GM23248 (cell line): ENCODE measurements around the gene GSDME. TPM values are rescaled to one million over a fixed set of nuclear protein-coding genes. Genes with fewer than 3 reads are reported as not detected.
A peak's percentile ranks its signal among the peaks of the same experiment; 100 is the strongest.

Experiments
- DNase-seq: peaks from one replicate; pipeline ENCODE4 v3.0.0-alpha.2; 2015
- H2AFZ ChIP-seq: fragments of 200-600 bp; sonication (generic); 2 replicates; pipeline ENCODE4 v1.6.1; 2016; ENCODE audit warnings: antibody characterized with exemption
- H3F3A ChIP-seq: fragments of 200-600 bp; sonication (generic); 2 replicates; pipeline ENCODE4 v1.6.1; 2016; ENCODE audit warnings: mild to moderate bottlenecking, antibody characterized with exemption, mixed run types; ENCODE audit not compliant: insufficient read depth
- H3K27ac ChIP-seq: fragments of 200-600 bp; sonication (generic); 2 replicates; pipeline ENCODE4 v1.5.1; 2016; ENCODE audit warnings: mild to moderate bottlenecking
- H3K27me3 ChIP-seq: fragments of 200-600 bp; sonication (generic); replicated peaks from 2 replicates; pipeline ENCODE4 v1.6.1; 2016; ENCODE audit warnings: mild to moderate bottlenecking; ENCODE audit not compliant: insufficient read depth
- H3K36me3 ChIP-seq: fragments of 200-600 bp; sonication (generic); 2 replicates; pipeline ENCODE4 v1.6.1; 2016; ENCODE audit warnings: low read depth, mild to moderate bottlenecking
- H3K4me1 ChIP-seq: fragments of 200-600 bp; sonication (generic); 2 replicates; pipeline ENCODE4 v1.6.1; 2016; ENCODE audit warnings: mild to moderate bottlenecking; ENCODE audit not compliant: insufficient read depth
- H3K4me2 ChIP-seq: fragments of 200-600 bp; sonication (generic); one replicate; pipeline ENCODE4 v1.6.1; 2016; ENCODE audit warnings: mild to moderate bottlenecking; ENCODE audit not compliant: unreplicated experiment
- H3K4me3 ChIP-seq: fragments of 200-600 bp; sonication (generic); 2 replicates; pipeline ENCODE4 v1.5.1; 2016; ENCODE audit warnings: mild to moderate bottlenecking
- H3K79me2 ChIP-seq: fragments of 200-600 bp; sonication (generic); 2 replicates; pipeline ENCODE4 v1.6.1; 2016; ENCODE audit warnings: mild to moderate bottlenecking; ENCODE audit not compliant: insufficient read depth
- H3K9ac ChIP-seq: fragments of 200-600 bp; sonication (generic); 2 replicates; pipeline ENCODE4 v1.6.1; 2016; ENCODE audit warnings: mild to moderate bottlenecking
- H3K9me2 ChIP-seq: fragments of 200-600 bp; sonication (generic); 2 replicates; pipeline ENCODE4 v1.6.1; 2016; ENCODE audit warnings: mixed run types, mild to moderate bottlenecking, moderate library complexity; ENCODE audit not compliant: insufficient read depth
- H3K9me3 ChIP-seq: fragments of 200-600 bp; sonication (generic); one replicate; pipeline ENCODE4 v1.6.1; 2017; ENCODE audit warnings: low read depth
- H4K20me1 ChIP-seq: fragments of 200-600 bp; sonication (generic); 2 replicates; pipeline ENCODE4 v1.6.0; 2016; ENCODE audit not compliant: insufficient read depth
- EZH2 ChIP-seq: fragments of 200-600 bp; sonication (generic); IDR thresholded peaks from 2 replicates; pipeline ENCODE4 v1.6.1; 2018; ENCODE audit warnings: antibody characterized with exemption, mild to moderate bottlenecking; ENCODE audit not compliant: insufficient read depth, poor library complexity, severe bottlenecking
- EZH2phosphoT487 ChIP-seq: fragments of 200-600 bp; sonication (generic); IDR thresholded peaks from 2 replicates; pipeline ENCODE4 v1.6.1; 2018; ENCODE audit warnings: antibody characterized with exemption, moderate library complexity, mild to moderate bottlenecking, low read depth; ENCODE audit not compliant: insufficient read depth
- WGBS, 2 experiments: methylation state at CpG; one replicate each; pipeline ENCODE4 v1.1.6; 2015 to 2017; ENCODE audit warnings: low lambda C conversion rate in 2 of 2, low coverage in 1 of 2; ENCODE audit errors: missing lambda C conversion rate in 2 of 2; 5-methylcytosine and 5-hydroxymethylcytosine counted together
- in situ Hi-C: fragments of 300-500 bp; cut with MboI; formaldehyde crosslinking; loops from 2 replicates; pipeline ENCODE4 v1.15.0; 2020
- polyA plus RNA-seq: library from polyadenylated mRNA; unstranded; fragments of >200 nt; fragmentation: Nextera tagmentation; extraction: Ambion mirVana; gene quantifications from 2 replicates; pipeline ENCODE4 v1.2.1, GENCODE V29; 2016
- total RNA-seq: library from RNA; depleted of rRNA; stranded (reverse); fragments of >200 nt; shearing (Covaris generic); gene quantifications from 2 replicates; pipeline ENCODE4 v1.2.3, GENCODE V29; 2014

GSDME gene
- total and polyA plus RNA-seq, 2 experiments from 2014 or later = 39.4 to 49.4 TPM

- Histone ChIP-seq H3K4me3 (no peak overlapping the region), H3K4me2 (no peak overlapping the region), H3K9me3 (no peaks in the 10 kb centered on the region), H3K9me2 (no peaks in the 10 kb centered on the region), H2AFZ (no peak overlapping the region), H3K4me1 (no peaks in the 10 kb centered on the region), H3K9ac (no peak overlapping the region), H3K27ac (no peak overlapping the region), H3K79me2 (no peaks in the 10 kb centered on the region), H3K36me3 (peaks cover 10% of the 10 kb centered on the region), H3F3A (0 out of 2 replicates have a peak, but pooled peaks cover 3% of the 10 kb centered on the region), H3K27me3 (no peaks in the 10 kb centered on the region), H4K20me1 (no peaks in the 10 kb centered on the region)
- no peak for DNase-seq
- in situ Hi-C loops = no loop called here
- TF ChIP-seq EZH2 = no peak
- no peak for TF ChIP-seq EZH2phosphoT487
- 78 to 81% methylated on average over 9 of the region's 9 CpGs for WGBS, 2 experiments
Measured at GRCh38 chr7:24793982-24794648, 36.9 kb upstream of the GSDME start.

- Histone ChIP-seq H4K20me1 (no peaks in the 10 kb centered on the region), H3K9me3 (no peaks in the 10 kb centered on the region), H3K36me3 (no peaks in the 10 kb centered on the region), H3K79me2 (no peaks in the 10 kb centered on the region), H3K4me3 (no peak overlapping the region), H3K9me2 (no peaks in the 10 kb centered on the region), H3K4me2 (no peak overlapping the region), H3K4me1 (peaks cover 16% of the 10 kb centered on the region), H3K9ac (no peak overlapping the region), H3K27me3 (no peaks in the 10 kb centered on the region), H3F3A (peaks cover 13% of the 10 kb centered on the region; the same call in 1 of the 2 replicates), H2AFZ (no peak overlapping the region), H3K27ac (no peak overlapping the region)
- DNase-seq = no peak
- TF ChIP-seq EZH2phosphoT487 (no peak), EZH2 (no peak)
- WGBS, 2 experiments = 89% methylated on average over 10 of the region's 10 CpGs
- in situ Hi-C loops = no loop called here
Measured at GRCh38 chr7:24788961-24789576, 31.8 kb upstream of the GSDME start.

- no peaks in the 10 kb centered on the region for H3K27me3 ChIP-seq
- no peaks in the 10 kb centered on the region for H3K36me3 ChIP-seq
- H3K4me3 ChIP-seq = no peak overlapping the region
- H3F3A ChIP-seq = peaks cover 13% of the 10 kb centered on the region; the same call in 1 of the 2 replicates
- no peak overlapping the region for H3K9ac ChIP-seq
- in situ Hi-C loops = no loop called here
- H2AFZ ChIP-seq = no peak overlapping the region
- H3K27ac ChIP-seq = no peak overlapping the region
- TF ChIP-seq EZH2phosphoT487 (no peak), EZH2 (no peak)
- H3K4me1 ChIP-seq = peaks cover 16% of the 10 kb centered on the region
- WGBS, 2 experiments = 97% methylated on average over 9 of the region's 9 CpGs
- DNase-seq = no peak
- H3K9me2 ChIP-seq = no peaks in the 10 kb centered on the region
- no peaks in the 10 kb centered on the region for H4K20me1 ChIP-seq
- no peaks in the 10 kb centered on the region for H3K79me2 ChIP-seq
- no peaks in the 10 kb centered on the region for H3K9me3 ChIP-seq
- H3K4me2 ChIP-seq = no peak overlapping the region
Measured at GRCh38 chr7:24788075-24788474, 30.8 kb upstream of the GSDME start.

- Histone ChIP-seq H3K27me3 (no peaks in the 10 kb centered on the region), H3K79me2 (no peaks in the 10 kb centered on the region), H3K9ac (peak overlapping the region; percentile 79)
Measured at GRCh38 chr7:24786941-24787340, 29.7 kb upstream of the GSDME start.

More at GRCh38 chr7:24786941-24787340, 29.7 kb upstream of the GSDME start:
- Histone ChIP-seq H3K4me1 (peaks cover 16% of the 10 kb centered on the region), H3K9me3 (no peaks in the 10 kb centered on the region), H3K9me2 (no peaks in the 10 kb centered on the region), H3F3A (peaks cover 13% of the 10 kb centered on the region; the same call in 1 of the 2 replicates), H3K27ac (peak overlapping the region; percentile 98), H4K20me1 (no peaks in the 10 kb centered on the region), H3K4me2 (peak overlapping the region; percentile 58), H3K4me3 (no peak overlapping the region), H2AFZ (peak overlapping the region; percentile 78), H3K36me3 (no peaks in the 10 kb centered on the region)
- 0 to 7% methylated on average over 5 of the region's 5 CpGs for WGBS, 2 experiments
- in situ Hi-C loops = no loop called here
- peak; percentile 99 for DNase-seq
- no peak for TF ChIP-seq EZH2
- TF ChIP-seq EZH2phosphoT487 = no peak
